PC-3 (cell line): ENCODE data around the gene PRDM12. TPM values are rescaled to one million over a fixed set of nuclear protein-coding genes. Genes with fewer than 3 reads are reported as not detected.

Source experiments
- ATAC-seq: fragments of 200-7000 bp; cut with Tn5 transposase; 2 replicates; pipeline ENCODE4 v1.9.1; 2020; ENCODE audit warnings: mild to moderate bottlenecking, moderate library complexity
- BruUV-seq: library from RNA; stranded (reverse); fragments of 400-500 nt; replicated peaks from 2 replicates; lab custom pipeline; 2021; lab: Mats Ljungman, UMichigan
- CTCF ChIA-PET: fragments of 300-600 bp; sonication (Branson Sonifier 250); formaldehyde crosslinking; loops from one replicate; lab custom pipeline; 2022; ENCODE audit warnings: antibody characterized with exemption; lab: Charles Lee
- POLR2A ChIA-PET: fragments of 300-600 bp; sonication (Branson Sonifier 250); formaldehyde crosslinking; loops from one replicate; lab custom pipeline; 2022; ENCODE audit warnings: antibody characterized with exemption; ENCODE audit not compliant: unreplicated experiment; lab: Charles Lee
- DNase-seq: peaks from one replicate; pipeline ENCODE4 v3.0.0-alpha.2; 2015
- H2AFZ ChIP-seq: fragments of 300-600 bp; sonication (generic); 2 replicates; pipeline ENCODE4 v1.6.0; 2016; ENCODE audit warnings: antibody characterized with exemption, low read length
- H3F3A ChIP-seq: fragments of 300-600 bp; sonication (generic); one replicate; pipeline ENCODE4 v1.6.0; 2017; ENCODE audit warnings: antibody characterized with exemption, low read length, control low read depth, mild to moderate bottlenecking; ENCODE audit not compliant: unreplicated experiment
- H3K27ac ChIP-seq: fragments of 300-600 bp; sonication (generic); 2 replicates; pipeline ENCODE4 v1.5.1; 2016; ENCODE audit warnings: mild to moderate bottlenecking, low read length
- H3K27me3 ChIP-seq: fragments of 300-600 bp; sonication (generic); 2 replicates; pipeline ENCODE4 v1.6.1; 2016; ENCODE audit warnings: low read length, mixed read lengths
- H3K36me3 ChIP-seq: fragments of 300-600 bp; sonication (generic); 2 replicates; pipeline ENCODE4 v1.6.1; 2016; ENCODE audit warnings: low read depth, mixed run types, low read length, mixed read lengths
- H3K4me1 ChIP-seq: fragments of 300-600 bp; sonication (generic); 2 replicates; pipeline ENCODE4 v1.5.1; 2016; ENCODE audit warnings: low read length; ENCODE audit not compliant: insufficient read depth
- H3K4me2 ChIP-seq: fragments of 300-600 bp; sonication (generic); 2 replicates; pipeline ENCODE4 v1.6.0; 2016; ENCODE audit warnings: low read length
- H3K4me3 ChIP-seq: fragments of 300-600 bp; sonication (generic); 2 replicates; pipeline ENCODE4 v1.5.1; 2016; ENCODE audit warnings: mild to moderate bottlenecking, low read length, mixed read lengths
- H3K79me2 ChIP-seq: fragments of 300-600 bp; sonication (generic); 2 replicates; pipeline ENCODE4 v1.6.1; 2017; ENCODE audit warnings: low read length, mixed read lengths
- H3K9ac ChIP-seq: fragments of 300-600 bp; sonication (generic); 2 replicates; pipeline ENCODE4 v1.6.0; 2016; ENCODE audit warnings: mild to moderate bottlenecking, low read length
- H3K9me2 ChIP-seq: fragments of 300-600 bp; sonication (generic); replicated peaks from 2 replicates; pipeline ENCODE4 v1.6.1; 2016; ENCODE audit warnings: mixed run types, low read length, mixed read lengths
- H3K9me3 ChIP-seq: fragments of 300-600 bp; sonication (generic); 2 replicates; pipeline ENCODE4 v1.6.1; 2016; ENCODE audit warnings: low read length, mixed read lengths
- H4K20me1 ChIP-seq: fragments of 300-600 bp; sonication (generic); 2 replicates; pipeline ENCODE4 v1.6.1; 2016; ENCODE audit warnings: low read length, mixed read lengths
- CTCF ChIP-seq: fragments of 300-600 bp; sonication (generic); conservative IDR thresholded peaks from 2 replicates; pipeline ENCODE4 v1.5.1; 2017; ENCODE audit warnings: antibody characterized with exemption, low read depth, mild to moderate bottlenecking, low read length
- EZH2 ChIP-seq: fragments of 300-600 bp; sonication (generic); IDR thresholded peaks from one replicate; pipeline ENCODE4 v1.6.1; 2017; ENCODE audit warnings: antibody characterized with exemption, mild to moderate bottlenecking, low read length; ENCODE audit not compliant: unreplicated experiment
- EZH2phosphoT487 ChIP-seq: fragments of 300-600 bp; sonication (generic); IDR thresholded peaks from 2 replicates; pipeline ENCODE4 v1.6.1; 2018; ENCODE audit warnings: mild to moderate bottlenecking, antibody characterized with exemption, low read length, borderline replicate concordance
- intact Hi-C: fragments of 100-400 bp; cut with micrococcal nuclease; formaldehyde crosslinking; loops from 2 replicates; pipeline ENCODE4 v1.9.0; 2023
- total RNA-seq: library from RNA; depleted of rRNA; stranded (reverse); fragments of >200 nt; gene quantifications from 2 replicates; pipeline ENCODE4 v1.2.3, GENCODE V29; 2014

PRDM12 gene
- total RNA-seq, 1 experiment from 2014 or later, result not detected

DNA sequence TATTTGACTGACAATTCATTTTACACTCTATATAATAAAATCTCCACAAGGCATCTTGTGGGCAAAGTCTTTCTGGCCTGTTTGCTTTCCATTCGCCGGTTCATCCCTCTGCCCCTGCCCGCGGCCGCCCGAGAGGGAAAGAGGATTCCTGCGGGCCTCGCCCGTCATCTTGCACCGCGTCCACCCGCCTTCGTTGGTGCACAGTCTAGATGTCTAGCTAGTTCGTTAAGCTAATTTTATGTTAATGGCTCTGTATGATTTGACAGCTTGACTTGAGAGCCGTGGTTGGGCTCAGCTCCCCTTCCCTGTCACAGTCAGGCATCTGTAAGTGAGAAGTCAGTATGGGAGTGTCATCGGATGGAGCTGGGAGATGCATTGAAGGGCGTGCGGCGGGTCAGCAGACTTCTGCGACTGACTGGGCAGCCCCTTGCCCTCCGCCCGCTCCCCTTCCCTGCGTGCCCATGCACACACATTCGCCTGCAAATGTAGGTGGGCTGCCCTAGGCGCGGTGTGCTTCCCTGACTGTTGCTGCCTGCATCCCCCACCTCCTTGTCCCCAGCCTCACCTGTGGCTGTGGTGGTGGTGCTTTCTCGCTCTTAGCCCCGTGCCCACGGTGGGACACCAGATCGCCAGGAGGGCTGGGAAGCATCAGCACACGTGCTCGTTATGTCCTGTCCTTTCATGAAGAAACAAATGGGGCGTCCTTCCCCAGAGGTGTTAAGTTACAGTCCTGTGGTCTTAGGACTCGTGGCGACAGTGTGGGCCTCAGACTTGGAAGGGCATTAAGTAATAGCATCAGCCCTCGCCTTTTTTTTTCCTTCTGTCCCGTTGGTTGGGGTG, 25.9 kb upstream of the PRDM12 start:
- no TSS peak for BruUV-seq
- TF ChIP-seq EZH2phosphoT487 (no peak), CTCF (no peak), EZH2 (no peak)
- Histone ChIP-seq H3K4me3 (no peak overlapping the region), H4K20me1 (no peaks in the 10 kb centered on the region), H3K4me2 (no peak overlapping the region), H3K4me1 (no peaks in the 10 kb centered on the region), H3K9me3 (no peaks in the 10 kb centered on the region), H3K9me2 (no peaks in the 10 kb centered on the region), H3K27me3 (no peaks in the 10 kb centered on the region), H3K9ac (no peak overlapping the region), H3K36me3 (no peaks in the 10 kb centered on the region; the same call in none of the 2 replicates), H3F3A (no peaks in the 10 kb centered on the region), H3K79me2 (no peaks in the 10 kb centered on the region), H3K27ac (no peak overlapping the region), H2AFZ (no peak overlapping the region)
- POLR2A ChIA-PET, result no interaction called here
- intact Hi-C loops, result no loop called here
- DNase-seq (no peak), ATAC-seq (no peak)
- CTCF ChIA-PET, result no interaction called here

DNA sequence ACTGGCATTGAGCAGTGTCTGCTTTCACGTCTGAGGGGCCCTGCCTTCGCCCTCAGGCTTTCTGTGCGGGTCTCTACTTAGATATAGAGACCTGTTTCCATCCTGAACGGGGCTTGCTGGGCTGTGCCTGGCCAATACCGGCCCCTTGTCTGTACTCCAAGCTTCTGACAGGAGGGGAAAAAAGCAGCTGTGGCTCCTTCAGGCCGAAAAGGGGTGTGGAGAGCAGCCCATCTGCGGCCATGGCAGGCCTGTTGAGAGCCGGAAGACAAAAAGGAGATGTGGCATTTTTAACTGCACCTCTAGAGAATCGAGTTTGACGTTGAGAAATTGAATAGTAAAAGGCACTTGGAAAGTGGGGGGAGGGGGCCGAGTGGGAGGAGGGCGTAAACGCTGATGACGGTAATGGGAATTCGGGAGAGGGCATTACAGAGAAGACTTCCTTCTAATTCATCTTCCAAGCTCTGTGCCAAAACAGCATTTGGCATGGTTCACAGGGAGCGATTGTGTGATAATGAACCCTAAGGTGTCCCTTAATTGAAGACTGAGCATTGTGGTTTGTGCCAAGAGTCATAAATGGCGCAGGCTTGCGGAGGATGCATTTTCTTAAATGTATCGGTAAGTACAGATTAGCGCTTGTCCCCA, 25.1 kb upstream of the PRDM12 start:
- Histone ChIP-seq H3K9me2 (no peaks in the 10 kb centered on the region), H3K4me2 (no peak overlapping the region), H3K4me3 (no peak overlapping the region), H3K36me3 (no peaks in the 10 kb centered on the region; the same call in none of the 2 replicates), H3F3A (no peaks in the 10 kb centered on the region), H3K9ac (no peak overlapping the region), H3K27ac (no peak overlapping the region), H4K20me1 (no peaks in the 10 kb centered on the region), H3K4me1 (no peaks in the 10 kb centered on the region), H3K79me2 (no peaks in the 10 kb centered on the region), H3K27me3 (no peaks in the 10 kb centered on the region), H3K9me3 (no peaks in the 10 kb centered on the region), H2AFZ (no peak overlapping the region)
- no peak for ATAC-seq
- CTCF ChIA-PET, result no interaction called here
- no peak for DNase-seq
- BruUV-seq, result no TSS peak
- TF ChIP-seq CTCF (no peak), EZH2phosphoT487 (no peak), EZH2 (no peak)
- intact Hi-C loops, result no loop called here
- POLR2A ChIA-PET, result no interaction called here
